Suprapubic skin (tissue), 4 donors: ENCODE results near the gene STAM2.
"Not testable (repeated sequence)": the region's sequence is repeated elsewhere in the genome, so short reads cannot be mapped to it uniquely, and the experiment has no call there.

Experiments
- CTCF ChIP-seq, 2 donors: fragments of 200-600 bp in 1 of 2; fragments of 450-650 bp in 1 of 2; sonication (generic) in 1 of 2; IDR thresholded peaks; one replicate each; pipeline ENCODE4 v1.5.1; 2016 to 2019; ENCODE audit warnings: antibody characterized with exemption in 2 of 2, mild to moderate bottlenecking in 1 of 2, moderate library complexity in 1 of 2
- EP300 ChIP-seq: sonication (generic); formaldehyde crosslinking; IDR thresholded peaks from one replicate; pipeline ENCODE4 v1.6.1; 2017; ENCODE audit warnings: antibody characterized with exemption
- POLR2A ChIP-seq, 2 donors: fragments of 450-650 bp; IDR thresholded peaks; one replicate each; pipeline ENCODE4 v1.6.1; 2017; ENCODE audit warnings: antibody characterized with exemption in 2 of 2, mild to moderate bottlenecking in 2 of 2, moderate library complexity in 2 of 2
- POLR2AphosphoS5 ChIP-seq, 3 donors: sonication (generic); formaldehyde crosslinking; IDR thresholded peaks; one replicate each; pipeline ENCODE4 v1.6.1; 2017; ENCODE audit warnings: antibody characterized with exemption in 3 of 3

GRCh38 chr2:152177667-152178066 is 2.1 kb upstream of the STAM2 start:
- not testable (repeated sequence) for TF ChIP-seq POLR2A (IDR thresholded peaks at IDR 0.05); CTCF (IDR thresholded peaks at IDR 0.05); EP300; POLR2AphosphoS5 (IDR thresholded peaks at IDR 0.05)
